ENCODE data around the gene DTX4. TPM values are rescaled to one million over a fixed set of nuclear protein-coding genes. Genes with fewer than 3 reads are reported as not detected.
"Not testable (repeated sequence)": the region's sequence is repeated elsewhere in the genome, so short reads cannot be mapped to it uniquely, and the experiment has no call there.

DTX4 gene
- total RNA-seq (1 to 10 TPM; 1.6 to 3.4 (median 1.7) TPM), polyA plus RNA-seq (0.70 TPM)
- long read RNA-seq, donor 1, partial matches to known transcripts: 0 of 3 reads
- long read RNA-seq, donor 1, other reads (novel, unspliced or antisense): 3 of 3 reads
- long read RNA-seq, donor 2: 0 reads
- long read RNA-seq, donor 3: 0 reads
- long read RNA-seq, donor 4, partial matches to known transcripts: 0 of 1 reads
- long read RNA-seq, donor 4, other reads (novel, unspliced or antisense): 1 of 1 reads

- no peaks in the 10 kb centered on the region for H3K4me1 ChIP-seq (ENCODE audit: control insufficient read depth, insufficient read depth, low read length)
- intact Hi-C loops (cut with DNase I): loop anchor here (1.0 to 5.0 kb wide), 6 partner anchors 35 to 511 kb away; no protein-coding TSS in a partner anchor
- DNase-seq (peak; percentile 92 to 98 (median 97)), ATAC-seq (peak; percentile 96 to 97)
- no peaks in the 10 kb centered on the region for H3K9me3 ChIP-seq (ENCODE audit: control insufficient read depth, low read length)
- peak within 1 kb of the TSS; percentile 73 for H3K4me3 ChIP-seq (ENCODE audit: low read length)
- peak within 1 kb of the TSS; percentile 2 for H3K27ac ChIP-seq (ENCODE audit: low read length)
- under 1% methylated on average over 64 of the region's 64 CpGs for WGBS
- H3K27me3 ChIP-seq (ENCODE audit: control insufficient read depth, insufficient read depth): no peaks in the 10 kb centered on the region
These were observed at the start of gene DTX4 for GRCh38 chr11:59171508-59172322. DTX4 (plus strand) TSS chr11:59172132; CDS start chr11:59172596, 464 bp downstream.

DNA sequence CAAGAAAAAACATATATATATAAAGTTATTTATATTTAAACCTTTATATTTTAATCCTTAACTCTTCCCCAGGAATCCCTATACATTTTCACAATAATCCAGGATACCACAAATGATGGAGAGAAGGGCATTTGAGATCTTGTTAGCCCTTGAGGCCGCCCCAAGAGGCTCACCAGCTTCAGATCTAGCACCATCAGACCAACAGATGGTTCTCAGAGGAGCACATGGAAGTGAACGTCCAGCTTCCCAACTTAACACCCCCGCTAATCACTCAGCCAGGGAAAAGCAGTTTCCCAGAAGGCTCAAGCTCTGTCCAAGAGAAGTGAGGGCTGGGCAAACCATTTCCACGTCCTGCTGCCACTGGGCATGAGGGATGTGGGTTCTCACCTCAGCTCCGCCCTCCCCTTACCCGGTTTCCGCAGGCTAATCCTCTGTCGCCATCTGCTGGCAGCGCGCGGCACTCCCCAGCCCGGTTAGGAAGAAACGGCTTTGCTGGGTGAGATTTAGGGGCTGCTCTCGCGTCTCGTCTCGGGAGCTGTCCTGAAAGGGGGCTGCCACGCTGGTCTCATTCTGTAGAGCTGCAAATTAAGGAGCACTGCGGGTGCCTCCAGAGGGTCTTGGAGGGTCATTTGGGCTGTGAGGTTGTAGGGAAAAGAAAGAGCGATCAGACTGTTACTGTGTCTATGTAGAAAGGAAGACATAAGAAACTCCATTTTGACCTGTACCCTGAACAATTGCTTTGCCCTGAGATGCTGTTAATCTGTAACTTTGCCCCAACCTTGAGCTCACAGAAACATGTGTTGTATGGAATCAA, 36.1 kb upstream of the DTX4 start:
- intact Hi-C loops (cut with DNase I): no loop called here
- ATAC-seq (peak; percentile 96), DNase-seq (peak; percentile 79 to 92 (median 91))
- Histone ChIP-seq H3K9me3 (ENCODE audit: control insufficient read depth, low read length) (no peaks in the 10 kb centered on the region), H3K4me1 (ENCODE audit: control insufficient read depth, insufficient read depth, low read length) (no peaks in the 10 kb centered on the region), H3K4me3 (ENCODE audit: low read length) (no peak overlapping the region), H3K27me3 (ENCODE audit: control insufficient read depth, insufficient read depth) (no peaks in the 10 kb centered on the region), H3K27ac (ENCODE audit: low read length) (no peak overlapping the region)
- WGBS: 11% methylated on average over 20 of the region's 20 CpGs

DNA sequence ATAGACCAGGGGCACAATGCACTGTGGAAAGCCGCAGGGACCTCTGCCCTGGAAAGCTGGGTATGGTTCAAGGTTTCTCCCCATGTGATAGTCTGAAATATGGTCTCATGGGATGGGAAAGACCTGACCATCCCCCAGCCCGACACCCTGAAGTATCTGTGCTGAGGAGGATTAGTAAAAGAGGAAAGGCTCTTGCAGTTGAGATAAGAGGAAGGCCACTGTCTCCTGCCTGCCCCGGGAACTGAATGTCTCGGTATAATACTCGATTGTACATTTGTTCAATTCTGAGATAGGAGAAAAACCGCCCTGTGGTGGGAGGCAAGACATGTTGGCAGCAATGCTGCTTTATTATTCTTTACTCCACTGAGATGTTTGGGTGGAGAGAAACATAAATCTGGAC, 35.4 kb upstream of the DTX4 start:
- WGBS: 63% methylated on average over 6 of the region's 6 CpGs
- intact Hi-C loops (cut with DNase I); ATAC-seq: not testable (repeated sequence)

GRCh38 chr11:59137190-59137589, 34.7 kb upstream of the DTX4 start:
- intact Hi-C loops (cut with DNase I): no loop called here
- Histone ChIP-seq H3K9me3 (ENCODE audit: control insufficient read depth, low read length) (no peaks in the 10 kb centered on the region), H3K4me1 (ENCODE audit: control insufficient read depth, insufficient read depth, low read length) (no peaks in the 10 kb centered on the region), H3K27ac (ENCODE audit: low read length) (no peak overlapping the region), H3K4me3 (ENCODE audit: low read length) (no peak overlapping the region), H3K27me3 (ENCODE audit: control insufficient read depth, insufficient read depth) (no peaks in the 10 kb centered on the region)
- no peak for ATAC-seq
- DNase-seq: peak; percentile 16 to 45 (median 44)
- 96% methylated on average over 17 of the region's 17 CpGs for WGBS

More for the DNA sequence above, 35.4 kb upstream of the DTX4 start:
- not testable (repeated sequence) for H3K4me1 ChIP-seq (ENCODE audit: control insufficient read depth, insufficient read depth, low read length); H3K9me3 ChIP-seq (ENCODE audit: control insufficient read depth, low read length); DNase-seq; H3K27me3 ChIP-seq (ENCODE audit: control insufficient read depth, insufficient read depth); H3K4me3 ChIP-seq (ENCODE audit: low read length); H3K27ac ChIP-seq (ENCODE audit: low read length)

- Histone ChIP-seq H3K27me3 (ENCODE audit: control insufficient read depth, insufficient read depth) (no peaks in the 10 kb centered on the region), H3K27ac (ENCODE audit: low read length) (no peak overlapping the region), H3K4me1 (ENCODE audit: control insufficient read depth, insufficient read depth, low read length) (no peaks in the 10 kb centered on the region), H3K4me3 (ENCODE audit: low read length) (no peak overlapping the region), H3K9me3 (ENCODE audit: control insufficient read depth, low read length) (no peaks in the 10 kb centered on the region)
- peak in 1 of 2 donors; percentile 38 for ATAC-seq
- intact Hi-C loops (cut with DNase I): no loop called here
- 47% methylated on average over 2 of the region's 2 CpGs for WGBS
- no peak for DNase-seq
These were observed 33.3 kb upstream of the DTX4 start for GRCh38 chr11:59138643-59139042.

DNA sequence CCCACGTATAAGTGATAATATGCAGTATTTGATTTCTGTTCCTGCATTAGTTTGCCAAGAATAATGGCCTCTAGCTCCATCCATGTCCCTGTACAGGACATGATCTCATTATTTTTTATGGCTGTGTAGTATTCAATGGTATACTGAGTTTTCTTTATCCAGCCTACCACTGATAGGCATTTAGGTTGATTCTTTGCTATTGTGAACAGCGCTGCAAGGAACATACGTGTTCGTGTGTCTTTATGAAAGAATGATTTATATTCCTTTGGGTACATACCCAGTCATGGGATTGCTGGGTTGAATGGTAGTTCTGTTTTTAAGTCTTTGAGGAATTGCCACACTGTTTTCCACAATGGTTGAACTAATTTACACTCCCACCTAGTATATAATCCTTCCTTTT, 30.7 kb upstream of the DTX4 start:
- DNase-seq (no peak), ATAC-seq (no peak)
- H3K4me3 ChIP-seq (ENCODE audit: low read length): no peak overlapping the region
- no peaks in the 10 kb centered on the region for H3K9me3 ChIP-seq (ENCODE audit: control insufficient read depth, low read length)
- no peak overlapping the region for H3K27ac ChIP-seq (ENCODE audit: low read length)
- H3K4me1 ChIP-seq (ENCODE audit: control insufficient read depth, insufficient read depth, low read length): no peaks in the 10 kb centered on the region
- intact Hi-C loops (cut with DNase I): no loop called here
- H3K27me3 ChIP-seq (ENCODE audit: control insufficient read depth, insufficient read depth): no peaks in the 10 kb centered on the region
- 90% methylated on average over 4 of the region's 4 CpGs for WGBS

GRCh38 chr11:59141673-59142460, 30.1 kb upstream of the DTX4 start:
- ATAC-seq (no peak), DNase-seq (no peak)
- peak overlapping the region; percentile 91 for H3K4me3 ChIP-seq (ENCODE audit: low read length)
- no peaks in the 10 kb centered on the region for H3K9me3 ChIP-seq (ENCODE audit: control insufficient read depth, low read length)
- 4% methylated on average over 3 of the region's 3 CpGs for WGBS
- H3K4me1 ChIP-seq (ENCODE audit: control insufficient read depth, insufficient read depth, low read length): no peaks in the 10 kb centered on the region
- no peak overlapping the region for H3K27ac ChIP-seq (ENCODE audit: low read length)
- no peaks in the 10 kb centered on the region for H3K27me3 ChIP-seq (ENCODE audit: control insufficient read depth, insufficient read depth)
- intact Hi-C loops (cut with DNase I): no loop called here

- WGBS: under 1% methylated on average over 50 of the region's 50 CpGs
- DNase-seq (peak; percentile 91 to 95 (median 95)), ATAC-seq (peak; percentile 97 to 98)
- Histone ChIP-seq H3K4me1 (ENCODE audit: control insufficient read depth, insufficient read depth, low read length) (no peaks in the 10 kb centered on the region), H3K27me3 (ENCODE audit: control insufficient read depth, insufficient read depth) (no peaks in the 10 kb centered on the region), H3K4me3 (ENCODE audit: low read length) (peak within 1 kb of the TSS; percentile 91), H3K27ac (ENCODE audit: low read length) (peak within 1 kb of the TSS; percentile 96), H3K9me3 (ENCODE audit: control insufficient read depth, low read length) (no peaks in the 10 kb centered on the region)
- intact Hi-C loops (cut with DNase I): no loop called here
These were observed 29.1 kb upstream of the DTX4 start, which contains the start of gene FAM111A for GRCh38 chr11:59142530-59143507. FAM111A (plus strand) TSS chr11:59142856; CDS start chr11:59148873, 6,017 bp downstream.

GRCh38 chr11:59144096-59144495, 27.8 kb upstream of the DTX4 start:
- Histone ChIP-seq H3K9me3 (ENCODE audit: control insufficient read depth, low read length) (no peaks in the 10 kb centered on the region), H3K27me3 (ENCODE audit: control insufficient read depth, insufficient read depth) (no peaks in the 10 kb centered on the region), H3K27ac (ENCODE audit: low read length) (peak overlapping the region; percentile 59), H3K4me1 (ENCODE audit: control insufficient read depth, insufficient read depth, low read length) (no peaks in the 10 kb centered on the region), H3K4me3 (ENCODE audit: low read length) (peak overlapping the region; percentile 16)
- DNase-seq (no peak), ATAC-seq (no peak)
- 80% methylated on average over 1 of the region's 1 CpG for WGBS
- intact Hi-C loops (cut with DNase I): no loop called here

Data from right cardiac atrium (tissue), 5 donors.